GM21367 (cell line): ENCODE data around the gene VAX1.
"Not testable (repeated sequence)": the region's sequence is repeated elsewhere in the genome, so short reads cannot be mapped to it uniquely, and the experiment has no call there.

Source experiments
- ATAC-seq: cut with Tn5 transposase; IDR thresholded peaks from one replicate; pipeline ENCODE4 v1.9.1; 2021; ENCODE audit not compliant: unreplicated experiment

The VAX1 gene

DNA sequence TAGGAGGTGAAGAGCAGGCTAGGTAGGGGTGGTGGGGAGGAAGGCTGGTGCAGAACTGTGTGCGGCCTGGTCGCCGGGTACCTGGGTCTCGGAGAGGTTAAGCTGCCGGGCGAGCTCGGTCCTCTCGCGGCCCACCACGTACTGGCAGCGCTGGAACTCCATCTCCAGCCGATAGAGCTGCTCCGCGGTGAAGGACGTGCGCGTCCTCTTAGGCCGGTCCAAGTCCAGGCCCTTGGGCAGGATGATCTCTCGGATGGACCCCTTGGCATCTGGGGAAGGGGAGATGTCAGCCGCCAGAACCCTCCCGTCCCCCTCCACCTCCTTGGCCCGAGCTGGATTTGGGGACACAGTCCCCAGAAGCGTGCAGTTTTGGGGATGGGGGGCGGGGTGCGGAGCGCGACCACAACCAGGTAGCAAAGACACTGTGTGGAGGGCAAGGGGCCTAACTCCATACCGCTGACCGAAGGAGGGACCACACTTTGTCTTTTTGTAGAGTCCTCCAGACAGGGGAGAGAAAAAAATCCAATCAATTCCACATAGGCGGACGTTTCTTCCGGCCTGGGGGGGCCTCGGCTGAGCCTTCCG, 1.6 kb downstream of the VAX1 start:
- ATAC-seq: no peak

DNA sequence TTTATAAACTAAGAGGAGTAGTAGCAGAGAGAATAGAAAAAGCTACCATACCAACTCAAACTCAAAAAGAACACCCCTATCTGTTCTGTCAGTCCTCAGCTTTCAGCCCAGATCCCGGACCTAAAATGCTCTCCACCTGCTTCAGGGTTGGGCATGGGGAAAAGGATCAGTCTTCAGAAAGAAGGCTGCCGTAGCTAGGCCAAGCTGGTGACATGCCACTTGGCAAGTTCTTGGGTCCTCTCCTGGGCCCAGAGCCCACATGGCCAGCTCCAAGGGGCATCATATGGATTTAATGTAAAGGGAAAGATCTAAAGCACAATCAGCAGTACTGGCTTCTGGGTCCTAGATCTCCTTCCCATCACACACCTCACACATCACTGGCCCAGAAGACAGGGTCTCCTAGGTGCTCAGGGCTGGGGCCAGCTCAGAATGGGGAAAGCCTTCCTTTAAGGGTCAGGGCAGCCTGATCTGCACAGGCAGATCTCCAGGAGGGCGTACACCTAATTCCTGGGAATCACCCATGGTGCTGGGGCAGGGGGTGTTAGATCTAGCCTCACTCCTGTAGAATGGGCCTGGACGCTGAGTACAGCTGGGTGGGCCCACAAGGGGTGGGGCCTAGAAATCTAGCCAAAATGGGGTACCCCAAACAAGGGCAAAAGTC, 2.5 kb downstream of the VAX1 start:
- ATAC-seq: no peak

GRCh38 chr10:117135026-117135372, 3.1 kb downstream of the VAX1 start:
- no peak for ATAC-seq

DNA sequence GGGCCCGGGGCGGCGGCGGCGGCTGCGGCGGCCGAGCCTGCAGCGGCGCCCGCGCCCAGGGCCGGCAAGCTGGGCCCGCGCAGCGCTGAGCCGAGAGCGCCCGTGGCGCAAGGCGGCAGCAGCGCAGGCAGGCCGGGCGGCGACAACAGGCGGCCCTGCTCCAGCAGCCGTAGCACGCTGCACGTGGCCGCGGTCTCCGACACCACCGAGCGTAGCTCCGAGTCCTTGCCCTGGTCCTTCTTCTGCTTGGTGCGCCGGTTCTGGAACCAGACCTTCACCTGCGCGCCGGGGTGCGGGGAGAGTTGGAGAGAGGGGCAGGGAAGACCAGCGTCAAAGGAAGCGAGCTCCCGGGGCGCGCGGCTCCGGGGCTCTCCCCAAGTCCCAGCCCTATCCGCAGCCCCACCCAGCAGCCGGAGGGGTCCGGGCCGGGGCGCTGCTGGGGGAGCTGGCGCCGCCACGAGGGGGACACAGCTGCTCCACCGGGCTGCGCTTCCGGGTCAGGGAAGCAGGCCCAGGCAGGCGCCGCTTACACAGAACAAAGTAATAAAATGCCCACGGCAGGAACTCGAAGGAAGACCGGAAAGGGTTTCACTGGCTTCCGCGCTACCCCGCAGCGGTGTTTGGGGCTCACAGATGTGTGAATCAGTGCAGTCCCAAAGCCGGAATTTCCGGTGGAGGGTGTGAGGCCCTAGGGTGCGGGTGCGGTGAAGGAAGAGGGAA, 3.6 kb downstream of the VAX1 start:
- ATAC-seq: no peak

DNA sequence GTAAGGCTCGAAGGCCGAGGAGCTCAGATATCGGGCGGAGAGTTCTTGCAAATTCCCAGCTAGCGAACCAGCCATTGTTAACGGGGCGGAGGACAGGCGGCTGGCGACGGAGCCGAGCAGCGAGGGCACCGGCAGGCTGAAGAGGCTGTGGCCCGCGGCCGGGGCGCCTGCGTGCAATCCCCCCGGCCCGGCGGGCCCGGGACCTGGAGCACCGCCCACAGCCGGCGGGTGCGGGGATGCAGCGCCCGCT, 4.1 kb downstream of the VAX1 start:
- no peak for ATAC-seq

DNA sequence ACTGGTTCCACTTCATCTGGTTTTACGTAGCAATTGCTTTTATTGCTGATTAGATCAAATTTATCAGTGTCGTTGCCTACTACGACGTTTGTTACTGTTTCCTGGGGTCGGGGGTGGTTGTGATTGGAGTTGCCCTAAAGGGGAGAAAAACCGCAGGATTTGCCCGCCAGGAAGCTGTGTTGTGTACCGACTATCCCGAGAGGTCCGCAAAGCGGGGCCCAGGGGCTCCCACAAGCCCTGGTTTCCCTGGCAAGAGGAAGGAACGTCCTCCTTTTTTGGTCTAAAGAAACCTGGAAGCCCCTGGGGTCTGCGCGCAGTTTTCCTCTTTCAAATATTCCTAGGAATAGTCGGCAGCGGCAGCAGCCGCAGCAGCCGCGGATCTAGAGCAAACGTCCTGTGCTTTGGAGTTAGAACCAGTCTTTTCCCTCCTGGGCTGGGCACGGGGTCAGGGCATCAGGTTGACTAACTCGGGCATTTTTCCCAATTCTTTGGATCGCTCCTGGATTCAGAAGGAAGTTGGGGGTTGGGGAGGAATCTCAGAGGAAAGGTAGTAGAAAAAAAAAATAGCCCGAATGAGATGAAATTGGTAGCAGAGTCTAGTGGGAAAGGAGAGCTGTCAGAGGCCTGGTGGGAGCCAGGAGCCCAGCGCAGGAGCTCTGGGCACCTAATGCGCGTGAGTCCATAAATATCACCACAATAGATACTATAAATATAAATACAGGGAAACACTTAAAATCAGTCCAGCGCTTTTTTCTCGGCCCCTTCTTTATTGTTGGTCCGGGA, 4.6 kb downstream of the VAX1 start:
- ATAC-seq: no peak

DNA sequence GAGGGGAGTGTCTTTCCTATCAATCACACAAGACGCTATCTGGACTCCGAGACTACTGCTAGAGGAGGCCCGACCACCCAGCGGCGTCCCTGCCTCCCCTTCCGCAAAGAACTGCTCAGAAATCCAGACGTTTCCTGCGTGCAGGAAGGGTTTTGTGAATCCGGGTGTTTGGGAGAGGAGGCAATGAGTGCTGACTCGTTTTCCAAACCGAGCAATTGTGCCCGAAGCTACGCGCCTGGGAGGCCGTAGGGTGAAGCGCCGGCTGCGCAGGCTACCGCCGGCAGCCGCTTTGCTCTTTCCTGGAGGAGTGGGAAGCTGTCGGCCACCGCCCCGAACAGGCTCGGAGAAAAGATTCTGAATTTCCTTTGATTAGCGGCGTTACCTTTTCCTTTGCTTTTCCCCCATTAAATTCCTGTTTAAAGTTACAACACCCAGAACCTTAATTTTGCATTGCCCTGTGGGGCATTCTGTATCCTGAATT, 5.3 kb downstream of the VAX1 start:
- ATAC-seq: no peak

DNA sequence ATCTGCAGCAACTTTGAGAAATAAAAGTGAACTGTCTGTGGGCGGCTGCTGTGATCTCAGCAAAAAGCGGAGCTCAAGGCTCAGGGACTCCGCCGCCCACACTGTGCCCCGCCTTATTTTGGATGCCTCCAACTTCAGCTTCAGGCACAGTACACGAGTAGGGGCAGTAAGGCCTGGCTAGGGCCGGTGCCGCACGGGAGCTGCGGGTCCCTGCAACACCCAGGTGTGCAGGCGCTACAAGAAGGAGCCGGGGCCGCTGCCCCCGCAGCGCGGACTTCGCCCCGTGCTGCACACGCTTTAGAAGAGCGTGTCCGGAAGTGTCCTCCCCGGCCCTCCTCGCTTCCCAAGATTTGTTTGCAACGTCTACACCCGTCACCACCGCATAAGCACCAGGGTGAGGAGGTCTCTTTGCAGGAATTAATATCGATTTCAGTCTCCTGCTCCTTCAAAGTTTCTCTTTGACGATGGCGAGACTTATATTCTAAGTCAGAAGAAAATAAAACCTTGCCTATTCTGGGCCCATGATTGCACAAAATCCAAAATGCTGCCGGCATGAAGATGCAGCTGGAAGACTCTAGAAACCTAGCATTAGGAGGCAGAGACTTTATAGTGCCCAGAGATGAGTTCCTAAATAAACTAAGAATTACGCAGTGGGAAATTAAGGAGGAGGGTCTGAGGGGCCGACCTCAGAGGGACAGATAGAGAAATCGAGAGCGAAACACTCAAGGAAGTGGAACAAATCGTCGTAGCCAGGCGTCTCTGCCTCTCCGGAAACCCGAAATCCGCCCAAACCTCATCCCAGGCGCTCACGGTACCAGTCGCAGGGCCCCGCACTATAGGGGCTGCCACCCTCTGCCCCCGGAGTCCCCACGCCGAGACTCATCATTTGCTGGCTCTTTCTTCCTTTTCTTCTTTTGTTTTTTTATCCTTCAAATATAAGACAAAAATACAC, 6.4 kb downstream of the VAX1 start:
- ATAC-seq: no peak

- no peak for ATAC-seq
Measured at GRCh38 chr10:117130862-117131375, 7.2 kb downstream of the VAX1 start.

DNA sequence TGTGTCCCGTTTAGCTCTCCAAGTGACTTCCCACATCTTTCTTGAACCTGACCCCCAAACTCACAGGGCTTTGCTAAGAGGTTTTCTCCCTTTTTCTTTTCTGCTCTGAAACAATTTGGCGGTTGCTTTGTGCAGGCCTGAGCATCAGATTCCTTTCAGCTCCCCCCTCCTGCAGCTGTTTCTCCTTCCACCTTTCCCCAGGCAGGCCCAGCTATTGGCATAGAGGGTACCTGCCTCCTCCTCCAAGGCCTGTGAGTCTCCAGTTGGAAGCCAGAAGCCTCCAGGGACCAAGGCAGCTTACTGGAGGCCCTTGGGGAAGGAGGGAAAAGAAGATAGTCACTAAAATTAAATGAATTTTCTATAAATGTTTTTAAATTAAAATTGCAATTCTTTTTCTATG, 7.7 kb downstream of the VAX1 start:
- no peak for ATAC-seq

DNA sequence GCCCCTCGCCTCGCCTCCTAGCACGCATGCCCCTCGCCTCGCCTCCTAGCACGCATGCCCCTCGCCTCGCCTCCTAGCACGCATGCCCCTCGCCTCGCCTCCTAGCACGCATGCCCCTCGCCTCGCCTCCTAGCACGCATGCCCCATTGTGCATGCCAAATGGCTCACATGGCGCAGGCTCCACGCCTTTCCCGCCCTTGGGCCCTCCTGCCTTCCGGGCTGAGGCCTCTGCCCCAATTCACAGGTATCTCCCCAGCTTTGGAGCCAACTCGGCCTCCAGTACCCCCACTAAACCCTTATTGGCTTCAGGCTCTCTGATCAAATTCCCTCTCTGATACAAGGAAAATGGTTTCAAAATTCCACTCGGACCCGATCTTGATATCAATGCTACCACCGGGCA, 11.4 kb downstream of the VAX1 start:
- not testable (repeated sequence) for ATAC-seq

DNA sequence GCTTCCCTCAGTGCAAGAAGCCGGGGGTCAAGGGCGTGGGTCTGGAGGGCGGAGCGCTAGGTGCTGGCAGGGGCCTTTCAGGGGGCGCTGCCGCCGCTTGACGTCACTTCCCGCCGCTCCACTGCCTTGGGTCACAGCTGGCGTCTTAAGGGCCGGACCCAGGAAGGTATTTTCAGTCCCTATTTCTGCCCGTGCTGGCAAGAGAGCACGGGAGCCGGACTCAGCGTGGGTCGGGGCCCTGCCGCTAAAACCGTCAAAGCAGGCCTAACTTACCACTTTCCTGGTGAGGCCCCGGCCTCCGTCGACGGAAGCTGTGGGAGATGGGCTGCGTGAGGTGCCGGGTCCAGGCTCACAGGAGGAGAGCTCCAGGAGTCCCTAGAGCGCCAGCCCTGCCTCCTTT, 12.0 kb downstream of the VAX1 start:
- ATAC-seq: no peak

GRCh38 chr10:117112220-117112619, 25.9 kb downstream of the VAX1 start:
- ATAC-seq: no peak

GRCh38 chr10:117107238-117107637, 30.8 kb downstream of the VAX1 start:
- ATAC-seq: no peak

DNA sequence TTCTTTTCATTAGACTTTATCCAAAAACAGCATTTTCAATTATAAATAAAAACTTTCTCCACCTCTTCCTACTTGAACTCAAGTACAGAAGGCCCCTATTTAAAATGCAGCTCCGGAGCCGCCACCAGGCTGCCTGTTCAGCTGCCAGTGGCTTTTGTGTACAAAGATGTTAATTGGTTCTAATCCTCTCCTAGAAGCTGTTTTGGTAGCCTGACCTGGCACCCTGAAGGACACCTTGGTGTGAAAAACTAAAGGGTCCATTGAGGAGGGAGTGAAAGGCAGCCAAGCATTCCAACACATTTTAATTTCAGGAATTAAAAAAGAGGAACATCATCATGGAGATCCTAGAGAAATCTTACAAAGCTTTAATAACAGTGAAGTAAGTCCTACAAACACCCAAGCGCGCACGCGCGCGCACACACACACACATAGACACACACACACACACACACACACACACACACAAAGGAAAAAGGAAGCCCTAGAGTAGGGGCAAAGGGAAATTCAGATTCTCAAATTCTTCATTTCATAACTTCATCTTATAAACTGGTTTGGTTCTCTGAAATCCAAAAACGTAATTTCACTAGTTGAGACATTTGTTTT, 41.4 kb downstream of the VAX1 start:
- no peak for ATAC-seq

GRCh38 chr10:117094856-117095255, 43.2 kb downstream of the VAX1 start:
- no peak for ATAC-seq

DNA sequence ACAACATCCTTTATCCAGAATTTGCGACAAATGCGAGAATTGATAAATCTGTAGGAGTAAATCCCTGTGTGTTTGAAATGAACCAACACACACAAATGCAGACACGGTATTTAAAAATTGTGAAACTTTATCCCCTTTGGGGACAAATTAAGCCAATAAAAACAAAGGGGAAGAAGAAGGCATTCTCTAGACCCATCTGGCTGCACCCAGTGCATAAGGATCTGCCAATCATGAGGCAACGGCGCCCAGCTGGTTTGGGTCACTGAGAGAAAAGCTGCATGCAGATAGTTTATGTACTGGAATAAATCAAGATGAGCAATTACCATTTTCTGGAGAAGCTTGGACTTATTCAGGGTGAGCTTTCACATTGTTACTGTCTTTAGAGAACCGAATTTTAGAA, 45.7 kb downstream of the VAX1 start:
- no peak for ATAC-seq

DNA sequence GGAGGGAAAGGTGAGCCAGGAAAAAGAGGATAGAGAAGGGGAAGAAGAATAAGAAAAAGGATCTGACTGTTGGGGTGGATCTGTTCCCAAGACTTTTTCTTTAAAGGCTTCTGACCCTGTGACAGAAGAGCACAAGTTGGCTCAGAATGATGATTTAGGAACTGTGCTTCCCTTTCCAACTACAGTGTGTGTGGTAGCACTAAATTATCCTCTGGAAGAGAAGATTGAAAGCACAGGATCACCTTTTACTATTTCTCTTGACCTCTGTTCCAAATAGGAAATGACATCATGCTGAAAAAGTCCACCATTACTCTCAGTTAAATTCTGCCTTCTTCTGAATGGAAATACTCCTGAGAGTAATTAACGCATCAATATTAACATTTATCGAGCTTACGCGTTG, 47.2 kb downstream of the VAX1 start:
- ATAC-seq: no peak

DNA sequence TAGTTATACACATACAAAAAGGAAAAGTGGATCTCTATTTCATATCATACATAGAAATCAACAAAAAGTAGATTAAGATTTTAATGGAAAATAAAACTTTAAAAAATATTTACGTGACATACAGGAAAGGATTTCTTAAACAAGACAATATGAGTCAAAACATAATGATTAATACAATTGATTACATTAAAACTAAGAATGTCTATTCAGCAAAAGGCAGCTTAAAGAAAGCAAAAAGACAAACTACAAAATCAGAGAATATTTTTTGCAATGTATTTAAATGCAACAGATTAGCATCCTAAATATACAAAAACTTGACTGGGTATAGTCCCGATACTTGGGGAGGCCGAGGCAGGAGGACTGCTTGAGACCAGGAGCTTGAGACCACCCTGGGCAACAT, 50.5 kb downstream of the VAX1 start:
- no peak for ATAC-seq

DNA sequence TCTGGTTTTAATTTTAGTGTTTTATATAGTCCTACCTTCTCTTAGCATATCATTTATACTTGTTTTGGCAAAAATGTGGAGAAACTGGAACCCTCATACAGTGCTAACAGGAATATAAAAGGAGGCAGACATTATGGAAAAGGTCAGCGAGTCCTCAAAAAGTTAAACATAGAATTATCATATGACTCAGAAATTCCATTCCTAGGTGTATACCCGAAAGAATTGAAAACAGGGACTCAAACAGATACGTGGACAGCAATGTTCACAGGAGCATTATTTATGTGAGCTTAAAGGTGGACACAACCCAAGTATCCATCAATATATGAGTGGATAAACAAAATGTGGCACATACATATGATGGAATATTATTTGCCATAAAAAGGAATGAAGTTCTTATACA, 51.5 kb downstream of the VAX1 start:
- no peak for ATAC-seq
